ENCODE measurements around the gene SLF2.

Gene SLF2

DNA sequence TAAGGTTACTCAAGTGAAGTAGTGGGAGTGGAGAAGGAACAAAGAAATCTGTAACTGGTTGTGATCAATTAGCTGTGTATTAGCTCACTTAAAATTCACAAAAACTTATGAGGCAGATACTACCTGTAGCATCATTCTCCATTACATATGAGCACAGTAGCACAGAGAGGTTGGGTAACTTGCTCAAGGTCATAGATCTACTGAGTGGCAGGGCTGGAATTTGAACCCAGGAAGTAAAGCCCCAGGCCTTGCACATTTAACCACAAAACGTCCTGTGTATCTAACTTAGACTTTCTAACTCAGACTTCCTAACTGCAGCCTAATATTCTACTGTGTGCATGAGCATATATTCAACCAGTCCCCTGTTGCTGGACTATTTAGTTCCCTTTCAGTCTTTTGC is 5.6 kb upstream of the SLF2 start:
- no peak for DNase-seq

GRCh38 chr10:100907773-100908363 is 4.9 kb upstream of the SLF2 start:
- DNase-seq: no peak

DNA sequence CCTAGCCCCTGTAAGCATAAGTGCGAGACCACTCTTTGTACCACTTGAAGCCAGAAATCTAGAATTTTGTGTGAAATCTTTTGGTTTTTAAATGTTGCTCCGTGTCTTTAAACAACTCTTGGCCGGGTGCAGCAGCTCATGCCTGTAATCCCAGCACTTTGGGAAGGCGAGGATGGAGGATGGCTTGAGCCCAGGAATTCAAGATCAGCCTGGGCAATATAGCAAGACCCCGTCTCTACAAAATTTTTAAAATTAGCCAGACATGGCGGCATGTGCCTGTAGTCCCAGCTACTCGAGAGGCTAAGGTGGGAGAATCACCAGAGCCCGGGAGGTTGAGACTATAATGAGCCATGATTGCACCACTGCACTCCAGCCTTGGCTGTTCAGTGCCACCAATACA is 4.4 kb upstream of the SLF2 start:
- DNase-seq: no peak

DNA sequence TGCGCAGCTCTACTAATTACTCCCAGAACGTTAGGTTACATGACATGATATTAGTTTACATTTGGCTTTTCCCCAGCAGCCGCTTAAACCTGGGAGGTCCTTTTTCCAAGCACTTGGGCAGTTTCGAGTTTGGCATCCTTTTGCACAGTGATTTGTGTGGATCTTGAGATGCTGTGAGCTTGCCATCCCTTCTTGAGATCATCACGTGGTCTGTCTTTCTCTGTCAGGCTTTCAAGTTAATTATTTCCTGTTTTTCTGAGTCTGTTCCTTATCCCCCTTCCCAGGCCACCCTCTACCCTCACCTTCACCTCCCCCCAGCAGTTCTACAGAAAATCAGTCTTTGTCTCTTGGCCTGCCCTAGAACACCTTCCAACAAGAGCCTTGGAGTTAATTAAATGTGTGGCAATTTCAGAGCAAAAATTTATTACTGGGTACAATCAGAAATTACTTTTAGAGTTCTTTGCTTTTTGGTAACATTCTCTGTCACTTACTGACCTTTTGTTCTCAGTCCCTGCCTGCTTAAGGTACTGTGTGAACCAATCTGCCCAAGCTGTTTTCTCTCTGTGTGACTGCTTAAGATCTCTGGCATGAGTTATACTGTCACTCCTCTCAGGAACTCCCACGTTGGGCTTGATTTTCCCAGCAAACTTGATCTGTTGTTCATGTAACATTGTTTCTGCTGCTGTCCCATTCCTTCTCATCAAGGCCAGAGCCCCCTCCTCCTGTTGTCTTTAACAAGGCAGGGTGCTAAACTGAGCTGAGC is 3.1 kb upstream of the SLF2 start:
- no peak for DNase-seq

DNA sequence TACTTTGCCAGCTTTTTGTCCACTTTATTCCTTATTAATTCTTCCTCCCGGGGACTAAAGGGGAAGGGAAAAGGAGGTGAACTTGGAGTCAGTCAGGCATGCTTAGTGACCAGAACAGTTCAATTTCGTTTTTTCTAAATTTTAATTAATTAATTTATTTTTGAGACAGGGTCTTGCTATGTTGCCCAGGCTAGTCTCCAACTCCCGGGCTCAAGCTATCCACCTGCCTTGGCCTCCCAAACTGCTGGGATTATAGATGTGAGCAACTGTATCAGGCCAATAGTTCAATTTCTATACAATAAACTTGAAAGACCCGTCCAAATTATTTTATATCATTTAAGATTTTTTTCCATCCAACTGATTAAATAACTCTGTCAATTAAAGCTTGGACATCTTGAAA is 1.3 kb upstream of the SLF2 start:
- DNase-seq: no peak

DNA sequence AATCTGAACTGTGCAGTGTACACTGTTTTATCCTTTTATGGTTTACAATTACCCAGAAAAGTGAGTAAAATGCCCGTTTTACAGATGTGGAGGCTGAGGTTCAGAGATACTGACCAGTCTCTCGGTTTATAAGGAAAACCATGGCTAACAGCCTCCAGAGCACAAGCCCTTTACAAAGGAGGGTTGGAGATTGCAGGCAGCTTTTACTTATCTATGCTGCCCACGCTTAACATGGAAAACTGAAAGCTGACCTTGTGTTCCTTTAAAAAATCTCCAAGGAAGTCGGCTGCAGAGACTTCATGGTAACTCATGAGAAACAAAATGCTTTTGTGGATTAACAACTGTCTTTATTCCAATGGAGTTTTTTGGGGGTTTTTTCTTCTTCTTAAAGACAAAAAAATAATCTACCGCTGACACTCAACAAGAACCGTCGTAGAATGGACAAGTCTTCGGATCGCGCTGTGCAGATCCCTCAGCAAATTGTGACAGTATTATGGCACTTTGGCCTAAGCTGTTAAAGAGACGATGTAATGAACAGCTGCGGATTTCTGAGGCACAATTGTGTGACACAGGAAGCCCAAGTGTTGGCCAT is 654 bp upstream of the SLF2 start:
- no peak for DNase-seq

DNA sequence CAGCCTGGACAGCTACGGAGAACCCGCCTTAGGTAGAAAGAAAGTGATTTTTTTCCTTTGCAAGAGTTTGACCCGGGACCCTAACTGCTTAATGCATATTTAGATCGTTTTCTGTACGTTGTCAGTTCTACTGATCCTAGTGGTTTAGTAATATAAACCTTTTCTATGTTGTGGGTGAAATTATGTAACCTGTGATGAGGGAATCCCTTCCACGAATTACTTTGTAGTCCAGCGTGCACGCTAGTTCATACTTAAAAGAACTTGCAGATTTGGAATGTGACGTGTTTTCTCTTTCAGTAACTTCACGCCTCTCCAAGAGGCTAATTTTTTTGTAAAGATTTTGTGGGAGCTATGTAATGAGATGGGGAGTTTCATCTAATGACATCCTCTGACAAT is 705 bp downstream of the SLF2 start:
- DNase-seq: no peak

DNA sequence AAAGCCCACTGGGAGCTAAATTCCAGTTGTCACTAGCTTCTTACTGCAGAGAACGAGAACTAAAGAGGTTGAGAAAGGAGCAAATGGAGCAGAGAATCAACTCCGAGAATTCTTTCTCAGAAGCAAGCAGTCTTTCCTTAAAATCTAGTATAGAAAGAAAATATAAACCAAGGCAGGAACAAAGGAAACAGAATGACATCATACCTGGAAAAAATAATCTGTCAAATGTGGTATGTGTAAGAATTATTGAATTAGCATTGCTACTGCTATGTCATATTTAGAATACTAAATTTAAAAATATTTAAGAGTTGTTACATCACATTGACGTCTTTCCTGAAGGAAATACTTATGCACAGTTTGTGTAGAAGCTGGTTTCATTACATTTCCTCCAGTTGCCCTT is 4.3 kb downstream of the SLF2 start:
- DNase-seq: no peak

DNA sequence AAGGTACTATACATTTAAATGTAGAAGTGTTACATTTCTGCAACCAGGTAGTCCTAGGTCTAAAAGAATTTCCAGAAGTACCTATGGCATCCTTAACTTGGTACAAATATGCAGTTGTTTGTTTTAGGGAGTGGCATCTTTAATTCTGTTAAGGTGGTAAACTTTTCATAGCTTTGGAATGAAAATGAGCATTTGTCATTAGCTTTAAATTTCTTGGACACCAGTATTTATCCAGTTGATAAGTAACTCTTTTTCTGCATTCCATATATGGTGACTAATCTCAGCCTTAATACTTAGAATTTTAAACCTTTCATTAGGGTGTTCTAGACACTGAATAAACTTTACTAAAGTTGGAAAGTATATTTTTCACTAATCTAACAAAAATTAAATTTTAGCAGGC is 10.8 kb downstream of the SLF2 start:
- DNase-seq: no peak

GRCh38 chr10:100927266-100927665 is 14.5 kb downstream of the SLF2 start:
- DNase-seq: no peak

- no peak for DNase-seq
Observed at GRCh38 chr10:100928039-100928438, 15.3 kb downstream of the SLF2 start.

DNA sequence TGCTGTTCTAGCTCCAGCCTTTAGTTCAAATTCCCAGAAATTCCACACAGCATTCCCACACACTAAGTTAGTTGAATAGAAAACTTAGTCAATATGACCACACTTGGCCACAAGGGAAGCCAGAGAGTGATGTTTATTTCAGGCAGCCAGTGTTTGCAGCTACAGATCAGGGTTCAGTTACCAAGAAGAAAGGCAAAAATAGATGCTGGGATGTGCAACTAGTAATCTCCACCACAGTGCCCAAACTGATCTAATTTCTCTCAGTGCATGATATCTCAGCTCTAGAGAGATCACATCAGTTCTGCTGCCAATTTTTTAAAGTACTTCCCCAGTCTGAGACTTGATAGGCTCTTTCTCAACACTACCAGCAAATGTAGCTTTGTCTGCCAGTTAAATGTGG is 17.6 kb downstream of the SLF2 start:
- DNase-seq: no peak

DNA sequence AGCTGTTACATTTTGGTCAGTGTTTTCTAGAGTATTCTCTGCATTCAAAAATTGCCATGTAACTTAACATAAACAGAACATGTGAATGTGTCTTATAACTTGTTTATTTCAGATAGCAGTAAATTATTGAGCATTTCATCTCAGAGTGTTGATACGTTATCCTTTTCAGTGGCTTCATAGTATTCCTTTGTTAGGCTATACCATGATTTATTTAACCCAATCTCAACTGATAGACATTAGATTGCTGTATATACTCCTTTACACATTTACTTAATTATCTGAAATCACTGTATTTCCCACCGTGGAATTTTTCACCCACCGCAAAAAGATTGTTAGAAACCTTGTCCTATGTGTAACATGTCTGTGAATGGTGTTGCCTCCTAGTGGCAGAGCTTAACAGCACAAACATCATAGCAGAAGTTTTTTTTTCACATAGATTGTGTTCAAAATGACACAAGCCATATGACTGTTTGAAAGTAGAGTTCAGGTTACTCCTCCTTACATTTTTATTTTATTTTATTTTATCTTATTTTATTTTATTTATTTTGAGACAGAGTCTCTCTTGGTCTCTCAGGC is 21.4 kb downstream of the SLF2 start:
- DNase-seq: no peak

DNA sequence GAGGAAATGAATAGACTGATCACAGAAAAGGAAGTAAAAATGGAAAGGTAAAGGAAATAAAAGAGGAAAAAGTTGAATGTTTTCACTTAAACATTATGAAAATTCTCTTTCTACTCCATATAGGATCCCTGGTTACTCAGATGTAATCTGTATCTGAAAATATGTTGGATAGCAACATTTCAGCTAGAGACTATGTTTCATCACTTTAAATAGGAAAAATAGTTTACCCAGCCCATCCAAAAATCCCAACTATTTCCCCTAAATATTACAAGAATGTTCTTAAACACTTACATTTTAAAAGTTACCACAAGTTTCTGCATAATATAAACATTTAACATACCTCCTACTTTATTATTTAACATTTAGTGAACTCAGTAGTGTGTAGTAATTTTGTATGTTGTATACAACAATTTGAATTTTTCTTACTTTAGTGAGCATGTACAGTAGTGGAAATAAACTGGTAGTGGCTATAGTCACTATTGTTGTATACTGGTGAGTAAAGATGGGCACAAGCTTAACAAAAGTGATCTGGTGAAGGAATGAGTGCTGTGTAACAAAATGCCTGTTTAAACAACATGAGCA is 27.1 kb downstream of the SLF2 start:
- no peak for DNase-seq

DNA sequence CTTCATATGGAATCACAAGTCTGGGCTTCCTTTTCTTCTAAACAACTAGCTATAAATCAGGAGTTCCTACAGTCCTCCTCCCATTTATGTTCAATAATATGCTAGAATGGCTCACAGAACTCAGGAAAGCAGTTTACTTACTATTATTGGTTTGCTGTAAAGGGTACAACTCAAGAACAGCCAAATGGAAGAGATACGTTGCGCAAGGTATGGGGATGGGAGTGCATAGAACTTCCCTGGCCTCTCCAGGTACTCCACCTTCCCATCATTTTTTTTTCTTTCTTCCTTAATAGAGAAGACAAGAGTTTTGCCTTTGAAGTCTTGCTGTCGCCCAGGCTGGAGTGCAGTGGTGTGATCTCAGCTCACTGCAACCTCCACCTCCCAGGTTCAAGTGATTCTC is 29.5 kb downstream of the SLF2 start:
- DNase-seq: no peak

GRCh38 chr10:100943508-100943907 is 30.7 kb downstream of the SLF2 start:
- no peak for DNase-seq

GRCh38 chr10:100945754-100946153 is 33.0 kb downstream of the SLF2 start:
- DNase-seq: no peak

DNA sequence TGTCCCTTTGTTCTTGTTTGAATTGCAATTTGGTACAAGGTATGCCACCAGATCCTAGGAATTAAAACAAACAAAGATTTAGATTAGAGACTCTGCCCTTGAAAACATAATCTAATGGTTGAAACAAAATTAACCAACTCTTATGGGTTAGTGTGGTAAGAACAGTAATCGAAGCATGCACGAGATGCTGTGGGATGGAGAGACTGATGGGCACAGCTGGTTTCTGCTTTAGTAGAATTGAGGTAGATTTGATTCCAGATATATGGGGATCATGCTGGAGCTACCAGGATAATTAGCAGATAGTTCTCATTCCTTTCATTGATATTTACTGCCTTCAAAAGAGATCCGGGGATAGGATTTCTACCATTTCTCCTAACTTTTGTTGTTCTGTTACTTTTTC is 36.2 kb downstream of the SLF2 start:
- no peak for DNase-seq

GRCh38 chr10:100960251-100960650 is 47.5 kb downstream of the SLF2 start:
- DNase-seq: no peak

GRCh38 chr10:100962351-100963080 is 49.8 kb downstream of the SLF2 start:
- no peak for DNase-seq

DNA sequence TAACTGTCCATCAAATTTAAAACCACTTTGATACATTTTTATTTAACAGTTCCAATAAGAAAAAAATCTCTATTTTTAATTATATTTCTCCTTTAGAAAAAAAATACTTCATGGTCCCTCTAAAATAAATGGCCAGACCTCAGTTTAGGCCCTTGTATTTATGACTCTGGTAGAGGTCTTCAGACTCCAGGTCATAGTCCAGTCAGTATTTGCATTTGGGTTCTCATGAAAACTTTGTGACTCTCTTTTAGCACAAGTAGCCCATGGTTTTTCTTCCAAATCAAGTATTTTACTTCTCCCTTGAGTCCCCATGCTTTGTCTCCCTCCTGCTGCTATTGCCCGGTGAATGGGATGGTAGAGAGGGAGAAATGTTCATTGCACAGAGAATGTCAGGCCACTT is 51.1 kb downstream of the SLF2 start:
- DNase-seq: no peak

DNA sequence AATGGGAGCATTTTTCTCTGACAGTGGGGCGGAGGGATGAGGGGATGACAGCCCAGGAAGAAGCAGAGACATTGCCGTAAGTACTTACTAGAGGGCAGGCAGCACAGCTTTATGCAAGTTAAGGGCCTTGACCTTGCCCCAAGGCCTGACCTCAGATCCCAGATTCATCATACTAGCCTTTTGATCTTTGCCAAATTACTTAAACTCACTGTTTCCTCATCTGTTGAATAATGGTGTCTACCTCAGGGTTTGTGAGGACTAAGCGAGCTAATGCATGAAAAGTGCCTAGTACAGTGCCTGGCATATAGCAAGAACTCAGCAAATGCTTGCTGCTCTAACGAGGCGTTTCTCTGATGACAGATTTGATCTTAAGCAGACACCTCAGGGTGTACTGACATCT is 53.1 kb downstream of the SLF2 start:
- no peak for DNase-seq

- DNase-seq: no peak
Observed at GRCh38 chr10:100966887-100967286, 54.1 kb downstream of the SLF2 start.
